Endothelial cell (in vitro differentiated cells): ENCODE results near the gene EFNA5. TPM values are rescaled to one million over a fixed set of nuclear protein-coding genes. Genes with fewer than 3 reads are reported as not detected.

Experiments used
- DNase-seq: peaks from one replicate; pipeline ENCODE4 v3.0.0; 2021; ENCODE audit warnings: low spot score
- H3K27ac Mint-ChIP-seq: one replicate; pipeline ENCODE4 v1.8.0; 2021; ENCODE audit warnings: mixed read lengths, inconsistent platforms; ENCODE audit not compliant: unreplicated experiment
- H3K27me3 Mint-ChIP-seq: one replicate; pipeline ENCODE4 v1.8.0; 2021; ENCODE audit warnings: mild to moderate bottlenecking, moderate library complexity, mixed read lengths, inconsistent platforms; ENCODE audit not compliant: unreplicated experiment
- H3K36me3 Mint-ChIP-seq: one replicate; pipeline ENCODE4 v1.8.0; 2021; ENCODE audit warnings: mild to moderate bottlenecking, low read depth, mixed read lengths, inconsistent platforms; ENCODE audit not compliant: unreplicated experiment
- H3K4me1 Mint-ChIP-seq: one replicate; pipeline ENCODE4 v1.8.0; 2021; ENCODE audit warnings: mild to moderate bottlenecking, mixed read lengths, inconsistent platforms; ENCODE audit not compliant: unreplicated experiment
- H3K4me3 Mint-ChIP-seq: one replicate; pipeline ENCODE4 v1.8.0; 2021; ENCODE audit warnings: mild to moderate bottlenecking, mixed read lengths, inconsistent platforms; ENCODE audit not compliant: unreplicated experiment
- H3K9me3 Mint-ChIP-seq: one replicate; pipeline ENCODE4 v1.8.0; 2021; ENCODE audit warnings: mixed read lengths, inconsistent platforms; ENCODE audit not compliant: unreplicated experiment
- total RNA-seq: library from RNA; stranded (reverse); fragmentation: NEBNext Ultra II Directional; extraction: Animal tissue kit (Norgen Biotek cat#: 25700); gene quantifications from one replicate; pipeline ENCODE4 v1.2.1, GENCODE V29; 2021; ENCODE audit not compliant: unreplicated experiment
- TF ChIP-seq, protein P1 (sequence below): fragments of 200-600 bp; sonication (generic); IDR thresholded peaks from one replicate; pipeline ENCODE4 v1.5.0; 2021; ENCODE audit warnings: antibody characterized with exemption; ENCODE audit not compliant: unreplicated experiment

The EFNA5 gene
- total RNA-seq, 1 donor from 2014 or later = 8.8 TPM

- DNase-seq = no peak
- Mint-ChIP-seq H3K27ac (no peak overlapping the region), H3K27me3 (peaks cover 3% of the 10 kb centered on the region), H3K4me3 (no peak overlapping the region), H3K9me3 (no peaks in the 10 kb centered on the region), H3K36me3 (no peaks in the 10 kb centered on the region), H3K4me1 (peaks cover 11% of the 10 kb centered on the region)
- TF ChIP-seq, protein P1, sequence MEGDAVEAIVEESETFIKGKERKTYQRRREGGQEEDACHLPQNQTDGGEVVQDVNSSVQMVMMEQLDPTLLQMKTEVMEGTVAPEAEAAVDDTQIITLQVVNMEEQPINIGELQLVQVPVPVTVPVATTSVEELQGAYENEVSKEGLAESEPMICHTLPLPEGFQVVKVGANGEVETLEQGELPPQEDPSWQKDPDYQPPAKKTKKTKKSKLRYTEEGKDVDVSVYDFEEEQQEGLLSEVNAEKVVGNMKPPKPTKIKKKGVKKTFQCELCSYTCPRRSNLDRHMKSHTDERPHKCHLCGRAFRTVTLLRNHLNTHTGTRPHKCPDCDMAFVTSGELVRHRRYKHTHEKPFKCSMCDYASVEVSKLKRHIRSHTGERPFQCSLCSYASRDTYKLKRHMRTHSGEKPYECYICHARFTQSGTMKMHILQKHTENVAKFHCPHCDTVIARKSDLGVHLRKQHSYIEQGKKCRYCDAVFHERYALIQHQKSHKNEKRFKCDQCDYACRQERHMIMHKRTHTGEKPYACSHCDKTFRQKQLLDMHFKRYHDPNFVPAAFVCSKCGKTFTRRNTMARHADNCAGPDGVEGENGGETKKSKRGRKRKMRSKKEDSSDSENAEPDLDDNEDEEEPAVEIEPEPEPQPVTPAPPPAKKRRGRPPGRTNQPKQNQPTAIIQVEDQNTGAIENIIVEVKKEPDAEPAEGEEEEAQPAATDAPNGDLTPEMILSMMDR = no peak
Measured at GRCh38 chr5:107607671-107608345, 62.9 kb downstream of the EFNA5 start.

GRCh38 chr5:107607196-107607595, 63.5 kb downstream of the EFNA5 start:
- peaks cover 11% of the 10 kb centered on the region for H3K4me1 Mint-ChIP-seq
- no peaks in the 10 kb centered on the region for H3K9me3 Mint-ChIP-seq
- DNase-seq = no peak
- H3K27ac Mint-ChIP-seq = no peak overlapping the region
- peaks cover 3% of the 10 kb centered on the region for H3K27me3 Mint-ChIP-seq
- H3K4me3 Mint-ChIP-seq = no peak overlapping the region
- no peaks in the 10 kb centered on the region for H3K36me3 Mint-ChIP-seq
- TF ChIP-seq, protein P1 = no peak

DNA sequence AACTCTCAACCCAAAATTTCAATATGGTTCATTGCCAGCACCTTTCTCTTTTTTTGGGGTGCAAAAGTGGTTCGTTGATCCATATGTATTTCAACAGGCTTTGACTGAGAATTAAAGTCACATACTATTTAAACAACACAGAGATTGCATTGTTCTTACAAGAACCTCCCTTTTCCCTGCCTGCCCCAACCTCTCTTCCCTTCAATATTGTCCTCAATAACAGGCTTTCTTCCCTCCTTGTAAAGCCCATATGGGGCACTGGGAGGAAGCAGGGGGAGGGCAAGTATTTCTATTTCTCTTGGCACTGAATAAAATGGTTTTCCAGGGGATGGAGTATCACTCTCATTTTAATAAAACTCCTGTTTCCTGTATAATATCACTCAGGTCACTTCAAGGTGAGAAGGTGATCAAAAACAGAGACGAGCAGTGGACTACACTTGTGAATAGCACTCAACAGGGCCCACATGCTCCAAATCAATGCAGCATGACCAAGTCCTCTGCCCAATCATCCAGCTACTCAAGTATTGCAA, 65.1 kb downstream of the EFNA5 start:
- TF ChIP-seq, protein P1 = no peak
- Mint-ChIP-seq H3K27me3 (peaks cover 3% of the 10 kb centered on the region), H3K9me3 (no peaks in the 10 kb centered on the region), H3K4me1 (peaks cover 11% of the 10 kb centered on the region), H3K27ac (no peak overlapping the region), H3K36me3 (no peaks in the 10 kb centered on the region), H3K4me3 (no peak overlapping the region)
- no peak for DNase-seq

GRCh38 chr5:107604990-107605389, 65.7 kb downstream of the EFNA5 start:
- TF ChIP-seq, protein P1 = no peak
- peaks cover 11% of the 10 kb centered on the region for H3K4me1 Mint-ChIP-seq
- no peak overlapping the region for H3K27ac Mint-ChIP-seq
- H3K4me3 Mint-ChIP-seq = no peak overlapping the region
- no peaks in the 10 kb centered on the region for H3K9me3 Mint-ChIP-seq
- no peak for DNase-seq
- H3K27me3 Mint-ChIP-seq = peaks cover 3% of the 10 kb centered on the region
- H3K36me3 Mint-ChIP-seq = no peaks in the 10 kb centered on the region

DNA sequence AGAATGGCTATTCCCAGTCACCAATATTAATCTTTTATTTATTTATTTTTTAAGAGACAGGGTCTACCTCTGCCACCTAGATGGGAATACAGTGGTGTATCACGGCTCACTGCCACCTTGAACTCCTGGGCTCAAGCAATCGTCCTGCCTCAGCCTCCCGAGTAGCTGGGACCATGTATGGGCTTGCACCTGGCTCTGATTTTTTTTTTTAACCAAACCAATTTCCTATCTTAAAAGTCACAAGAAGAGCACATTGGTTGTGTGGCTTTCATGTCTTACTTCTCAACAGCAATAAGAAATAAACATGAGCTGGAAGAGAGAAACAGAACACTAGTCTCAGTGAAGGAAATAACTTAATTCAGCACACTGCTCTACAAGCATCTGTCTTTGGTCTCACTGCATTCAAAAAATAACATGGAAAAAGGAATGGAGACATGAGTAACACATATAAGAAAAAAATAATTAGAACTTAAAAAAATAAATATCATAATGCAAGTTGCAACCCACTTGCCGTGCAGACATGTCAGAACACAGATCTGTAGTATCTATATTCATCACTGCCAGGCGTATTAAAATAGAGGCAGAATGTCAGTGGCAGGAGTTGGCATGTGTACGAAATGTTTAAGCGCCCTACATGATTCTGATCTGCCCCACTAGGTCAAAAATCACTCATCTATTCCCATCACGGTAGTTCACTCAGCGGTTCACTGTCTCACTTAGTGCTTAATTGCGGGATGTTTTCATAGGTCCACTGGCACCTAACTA, 66.4 kb downstream of the EFNA5 start:
- Mint-ChIP-seq H3K9me3 (no peaks in the 10 kb centered on the region), H3K27me3 (peaks cover 2% of the 10 kb centered on the region), H3K4me3 (no peak overlapping the region), H3K36me3 (no peaks in the 10 kb centered on the region), H3K4me1 (peaks cover 11% of the 10 kb centered on the region), H3K27ac (no peak overlapping the region)
- TF ChIP-seq, protein P1 = no peak
- DNase-seq = no peak
